Colonic mucosa (tissue), 4 donors: ENCODE measurements around the gene FIGN. TPM values are rescaled to one million over a fixed set of nuclear protein-coding genes. Genes with fewer than 3 reads are reported as not detected.

Experiments
- DNase-seq: peaks from one replicate; pipeline ENCODE4 v3.0.0-alpha.2; 2020
- H3K27ac ChIP-seq: fragments of 200-600 bp; one replicate; pipeline ENCODE4 v1.8.0; 2021
- H3K27me3 ChIP-seq: fragments of 200-600 bp; one replicate; pipeline ENCODE4 v1.8.0; 2021
- H3K36me3 ChIP-seq: fragments of 200-600 bp; one replicate; pipeline ENCODE4 v1.8.0; 2021
- H3K4me1 ChIP-seq: fragments of 200-600 bp; one replicate; pipeline ENCODE4 v1.8.0; 2021; ENCODE audit warnings: mild to moderate bottlenecking
- H3K4me3 ChIP-seq: fragments of 200-600 bp; one replicate; pipeline ENCODE4 v1.8.0; 2021
- H3K9ac ChIP-seq, 2 donors: one replicate each; pipeline ENCODE4 v1.7.0; 2013; ENCODE audit warnings: control low read depth in 2 of 2, low read depth in 2 of 2, low read length in 2 of 2
- H3K9me3 ChIP-seq: fragments of 200-600 bp; one replicate; pipeline ENCODE4 v1.8.0; 2021
- CTCF ChIP-seq: fragments of 200-600 bp; IDR thresholded peaks from one replicate; pipeline ENCODE4 v1.8.0; 2022; ENCODE audit warnings: antibody characterized with exemption, mild to moderate bottlenecking
- intact Hi-C: fragments of 100-400 bp; cut with DNase I; formaldehyde crosslinking; loops from one replicate; pipeline ENCODE4 v1.14.1; 2022
- total RNA-seq, 2 donors: library from RNA; stranded (reverse); fragmentation: NEBNext Ultra II Directional in 1 of 2; extraction: Animal tissue kit (Norgen Biotek cat#: 25700) in 1 of 2; gene quantifications; one replicate each; pipeline ENCODE4 v1.2.1, GENCODE V29; 2021
- donor health status: healthy.
- donor health status: DM: no; HTN: no; CAD: no.
- donor health status: DM: no; HTN: no; CAD: no.

The FIGN gene
- total RNA-seq, 2 donors from 2014 or later: 0.58 to 0.89 TPM

GRCh38 chr2:163605779-163606178 lies 130.0 kb downstream of the FIGN start:
- Histone ChIP-seq H3K27me3 (no peaks in the 10 kb centered on the region), H3K9ac (no peak overlapping the region)

GRCh38 chr2:163604941-163605555 lies 130.8 kb downstream of the FIGN start:
- Histone ChIP-seq H3K4me3 (no peak overlapping the region), H3K27ac (no peak overlapping the region), H3K4me1 (no peaks in the 10 kb centered on the region), H3K9me3 (no peaks in the 10 kb centered on the region), H3K9ac (no peak overlapping the region), H3K27me3 (no peaks in the 10 kb centered on the region), H3K36me3 (no peaks in the 10 kb centered on the region)
- no peak for TF ChIP-seq CTCF
- intact Hi-C loops: no loop called here
- DNase-seq: no peak

More at GRCh38 chr2:163605779-163606178, 130.0 kb downstream of the FIGN start:
- Histone ChIP-seq H3K9me3 (no peaks in the 10 kb centered on the region), H3K36me3 (no peaks in the 10 kb centered on the region), H3K4me1 (no peaks in the 10 kb centered on the region), H3K27ac (no peak overlapping the region), H3K4me3 (no peak overlapping the region)
- TF ChIP-seq CTCF: no peak
- intact Hi-C loops: no loop called here
- no peak for DNase-seq

- no peaks in the 10 kb centered on the region for H3K4me1 ChIP-seq
- intact Hi-C loops: no loop called here
- H3K36me3 ChIP-seq: no peaks in the 10 kb centered on the region
- H3K27me3 ChIP-seq: no peaks in the 10 kb centered on the region
- no peak for TF ChIP-seq CTCF
- no peak overlapping the region for H3K9ac ChIP-seq
- no peak for DNase-seq
- H3K4me3 ChIP-seq: no peak overlapping the region
- no peaks in the 10 kb centered on the region for H3K9me3 ChIP-seq
- no peak overlapping the region for H3K27ac ChIP-seq
These were observed 133.6 kb downstream of the FIGN start for GRCh38 chr2:163602196-163602595.

- H3K27ac ChIP-seq: no peak overlapping the region
- intact Hi-C loops: no loop called here
- H3K27me3 ChIP-seq: no peaks in the 10 kb centered on the region
- TF ChIP-seq CTCF: no peak
- no peak overlapping the region for H3K9ac ChIP-seq
- no peak for DNase-seq
- H3K4me1 ChIP-seq: no peaks in the 10 kb centered on the region
- H3K9me3 ChIP-seq: no peaks in the 10 kb centered on the region
- no peaks in the 10 kb centered on the region for H3K36me3 ChIP-seq
- no peak overlapping the region for H3K4me3 ChIP-seq
These were observed 134.4 kb downstream of the FIGN start for GRCh38 chr2:163601377-163601776.

- no peak for DNase-seq
- no peaks in the 10 kb centered on the region for H3K36me3 ChIP-seq
- no peaks in the 10 kb centered on the region for H3K27me3 ChIP-seq
- H3K9me3 ChIP-seq: no peaks in the 10 kb centered on the region
- H3K27ac ChIP-seq: no peak overlapping the region
- intact Hi-C loops: no loop called here
- no peak for TF ChIP-seq CTCF
- H3K4me3 ChIP-seq: no peak overlapping the region
- no peaks in the 10 kb centered on the region for H3K4me1 ChIP-seq
- no peak overlapping the region for H3K9ac ChIP-seq
These were observed 135.0 kb downstream of the FIGN start for GRCh38 chr2:163600801-163601200.
